ENCODE data around the gene ABCF1. TPM values are rescaled to one million over a fixed set of nuclear protein-coding genes. Genes with fewer than 3 reads are reported as not detected.

ABCF1 gene
- total and polyA plus RNA-seq, 9 of the 15 experiments (the other 6 are each of a cell fraction or from before 2014, with no cell fraction given): 41.6 to 193 (median 102) TPM

- TF ChIP-seq, protein P1, sequence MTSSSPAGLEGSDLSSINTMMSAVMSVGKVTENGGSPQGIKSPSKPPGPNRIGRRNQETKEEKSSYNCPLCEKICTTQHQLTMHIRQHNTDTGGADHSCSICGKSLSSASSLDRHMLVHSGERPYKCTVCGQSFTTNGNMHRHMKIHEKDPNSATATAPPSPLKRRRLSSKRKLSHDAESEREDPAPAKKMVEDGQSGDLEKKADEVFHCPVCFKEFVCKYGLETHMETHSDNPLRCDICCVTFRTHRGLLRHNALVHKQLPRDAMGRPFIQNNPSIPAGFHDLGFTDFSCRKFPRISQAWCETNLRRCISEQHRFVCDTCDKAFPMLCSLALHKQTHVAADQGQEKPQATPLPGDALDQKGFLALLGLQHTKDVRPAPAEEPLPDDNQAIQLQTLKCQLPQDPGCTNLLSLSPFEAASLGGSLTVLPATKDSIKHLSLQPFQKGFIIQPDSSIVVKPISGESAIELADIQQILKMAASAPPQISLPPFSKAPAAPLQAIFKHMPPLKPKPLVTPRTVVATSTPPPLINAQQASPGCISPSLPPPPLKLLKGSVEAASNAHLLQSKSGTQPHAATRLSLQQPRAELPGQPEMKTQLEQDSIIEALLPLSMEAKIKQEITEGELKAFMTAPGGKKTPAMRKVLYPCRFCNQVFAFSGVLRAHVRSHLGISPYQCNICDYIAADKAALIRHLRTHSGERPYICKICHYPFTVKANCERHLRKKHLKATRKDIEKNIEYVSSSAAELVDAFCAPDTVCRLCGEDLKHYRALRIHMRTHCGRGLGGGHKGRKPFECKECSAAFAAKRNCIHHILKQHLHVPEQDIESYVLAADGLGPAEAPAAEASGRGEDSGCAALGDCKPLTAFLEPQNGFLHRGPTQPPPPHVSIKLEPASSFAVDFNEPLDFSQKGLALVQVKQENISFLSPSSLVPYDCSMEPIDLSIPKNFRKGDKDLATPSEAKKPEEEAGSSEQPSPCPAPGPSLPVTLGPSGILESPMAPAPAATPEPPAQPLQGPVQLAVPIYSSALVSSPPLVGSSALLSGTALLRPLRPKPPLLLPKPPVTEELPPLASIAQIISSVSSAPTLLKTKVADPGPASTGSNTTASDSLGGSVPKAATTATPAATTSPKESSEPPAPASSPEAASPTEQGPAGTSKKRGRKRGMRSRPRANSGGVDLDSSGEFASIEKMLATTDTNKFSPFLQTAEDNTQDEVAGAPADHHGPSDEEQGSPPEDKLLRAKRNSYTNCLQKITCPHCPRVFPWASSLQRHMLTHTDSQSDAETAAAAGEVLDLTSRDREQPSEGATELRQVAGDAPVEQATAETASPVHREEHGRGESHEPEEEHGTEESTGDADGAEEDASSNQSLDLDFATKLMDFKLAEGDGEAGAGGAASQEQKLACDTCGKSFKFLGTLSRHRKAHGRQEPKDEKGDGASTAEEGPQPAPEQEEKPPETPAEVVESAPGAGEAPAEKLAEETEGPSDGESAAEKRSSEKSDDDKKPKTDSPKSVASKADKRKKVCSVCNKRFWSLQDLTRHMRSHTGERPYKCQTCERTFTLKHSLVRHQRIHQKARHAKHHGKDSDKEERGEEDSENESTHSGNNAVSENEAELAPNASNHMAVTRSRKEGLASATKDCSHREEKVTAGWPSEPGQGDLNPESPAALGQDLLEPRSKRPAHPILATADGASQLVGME (CRISPR knock-in tag; IDR thresholded peaks at IDR 0.05): 0 out of 2 replicates have a peak, but pooled peaks have one; percentile 35
- TF ChIP-seq THRAP3 (IDR thresholded peaks at IDR 0.05; ENCODE audit: borderline replicate concordance) (no peak), ZNF780A (CRISPR knock-in tag; IDR thresholded peaks at IDR 0.05) (no peak), ZFP30 (CRISPR knock-in tag; IDR thresholded peaks at IDR 0.05; ENCODE audit: borderline replicate concordance) (no peak), PTBP1 (IDR thresholded peaks at IDR 0.05; ENCODE audit: low read depth, low read length) (no peak), BCL6 (CRISPR knock-in tag; IDR thresholded peaks at IDR 0.05) (no peak), REST (IDR thresholded peaks at IDR 0.05; ENCODE audit: borderline replicate concordance) (peak; percentile 22; the same call in 1 of the 2 replicates), REST (CRISPR knock-in tag; IDR thresholded peaks at IDR 0.05; ENCODE audit: low read depth) (peak; percentile 51), JUN (IDR thresholded peaks at IDR 0.05; ENCODE audit: borderline replicate concordance, low read depth, low read length) (peak; percentile 85), JUN (CRISPR knock-in tag; IDR thresholded peaks at IDR 0.05; ENCODE audit: borderline replicate concordance) (peak; percentile 14; the same call in 1 of the 2 replicates), HMG20A (CRISPR knock-in tag; conservative IDR thresholded peaks at IDR 0.05) (no peak)
- TF ChIP-seq, protein P2, sequence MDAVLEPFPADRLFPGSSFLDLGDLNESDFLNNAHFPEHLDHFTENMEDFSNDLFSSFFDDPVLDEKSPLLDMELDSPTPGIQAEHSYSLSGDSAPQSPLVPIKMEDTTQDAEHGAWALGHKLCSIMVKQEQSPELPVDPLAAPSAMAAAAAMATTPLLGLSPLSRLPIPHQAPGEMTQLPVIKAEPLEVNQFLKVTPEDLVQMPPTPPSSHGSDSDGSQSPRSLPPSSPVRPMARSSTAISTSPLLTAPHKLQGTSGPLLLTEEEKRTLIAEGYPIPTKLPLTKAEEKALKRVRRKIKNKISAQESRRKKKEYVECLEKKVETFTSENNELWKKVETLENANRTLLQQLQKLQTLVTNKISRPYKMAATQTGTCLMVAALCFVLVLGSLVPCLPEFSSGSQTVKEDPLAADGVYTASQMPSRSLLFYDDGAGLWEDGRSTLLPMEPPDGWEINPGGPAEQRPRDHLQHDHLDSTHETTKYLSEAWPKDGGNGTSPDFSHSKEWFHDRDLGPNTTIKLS (IDR thresholded peaks at IDR 0.05; ENCODE audit: borderline replicate concordance, low read depth): peak; percentile 94
Measured at GRCh38 chr6:30571075-30571761, at the start of gene ABCF1 (continued).

All from K562 (cell line).